Measurements from ENCODE around the gene CCDC73.
"Not testable (repeated sequence)": the region's sequence is repeated elsewhere in the genome, so short reads cannot be mapped to it uniquely, and the experiment has no call there.

Gene CCDC73

DNA sequence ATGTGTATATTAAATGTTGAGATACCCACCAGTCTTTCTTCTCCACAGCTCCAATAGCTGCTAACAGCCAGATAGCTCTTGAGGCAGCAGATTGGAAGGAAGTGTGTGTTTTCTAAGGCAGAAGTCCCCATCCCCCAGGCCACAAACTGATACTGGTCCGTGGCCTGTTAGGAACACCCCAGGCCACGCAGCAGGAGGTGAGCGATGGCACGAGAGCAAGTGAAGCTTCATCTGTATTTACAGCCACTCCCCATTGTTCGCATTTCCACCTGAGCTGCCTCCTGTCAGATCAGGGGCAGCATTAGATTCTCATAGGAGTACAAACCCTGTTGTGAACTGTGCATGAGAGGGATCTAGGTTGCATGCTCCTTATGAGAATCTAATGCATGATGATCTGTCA, 12.7 kb downstream of the CCDC73 start:
- no peaks in the 10 kb centered on the region for H3K9me3 Mint-ChIP-seq
- TF ChIP-seq, protein P1, sequence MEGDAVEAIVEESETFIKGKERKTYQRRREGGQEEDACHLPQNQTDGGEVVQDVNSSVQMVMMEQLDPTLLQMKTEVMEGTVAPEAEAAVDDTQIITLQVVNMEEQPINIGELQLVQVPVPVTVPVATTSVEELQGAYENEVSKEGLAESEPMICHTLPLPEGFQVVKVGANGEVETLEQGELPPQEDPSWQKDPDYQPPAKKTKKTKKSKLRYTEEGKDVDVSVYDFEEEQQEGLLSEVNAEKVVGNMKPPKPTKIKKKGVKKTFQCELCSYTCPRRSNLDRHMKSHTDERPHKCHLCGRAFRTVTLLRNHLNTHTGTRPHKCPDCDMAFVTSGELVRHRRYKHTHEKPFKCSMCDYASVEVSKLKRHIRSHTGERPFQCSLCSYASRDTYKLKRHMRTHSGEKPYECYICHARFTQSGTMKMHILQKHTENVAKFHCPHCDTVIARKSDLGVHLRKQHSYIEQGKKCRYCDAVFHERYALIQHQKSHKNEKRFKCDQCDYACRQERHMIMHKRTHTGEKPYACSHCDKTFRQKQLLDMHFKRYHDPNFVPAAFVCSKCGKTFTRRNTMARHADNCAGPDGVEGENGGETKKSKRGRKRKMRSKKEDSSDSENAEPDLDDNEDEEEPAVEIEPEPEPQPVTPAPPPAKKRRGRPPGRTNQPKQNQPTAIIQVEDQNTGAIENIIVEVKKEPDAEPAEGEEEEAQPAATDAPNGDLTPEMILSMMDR (IDR thresholded peaks at IDR 0.05) = no peak
- no peaks in the 10 kb centered on the region for H3K4me1 Mint-ChIP-seq
- no peak overlapping the region for H3K4me3 Mint-ChIP-seq
- H3K27ac Mint-ChIP-seq = no peak overlapping the region
- no peak for DNase-seq
- H3K36me3 Mint-ChIP-seq (ENCODE audit: low read depth) = no peaks in the 10 kb centered on the region
- H3K27me3 Mint-ChIP-seq (ENCODE audit: low read depth, poor library complexity) = no peaks in the 10 kb centered on the region

DNA sequence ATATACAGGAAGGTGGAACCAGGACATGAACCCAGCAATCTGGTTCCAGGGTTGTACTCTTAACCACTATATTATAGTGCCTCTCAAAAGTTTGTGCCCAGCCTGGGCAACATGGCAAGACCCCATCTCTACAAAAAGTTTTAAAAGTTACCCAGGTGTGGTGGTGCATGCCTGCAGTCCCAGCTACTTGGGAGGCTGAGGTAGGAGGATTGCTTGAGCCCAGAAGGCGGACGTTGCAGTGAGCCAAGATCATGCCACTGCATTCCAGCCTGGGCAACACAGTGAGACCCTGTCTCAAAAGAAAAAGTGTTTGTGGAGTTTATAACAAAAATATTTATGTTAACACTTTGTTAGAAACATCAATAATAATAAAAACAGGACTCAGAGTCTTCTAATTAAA, 13.6 kb downstream of the CCDC73 start:
- not testable (repeated sequence) for H3K4me1 Mint-ChIP-seq; H3K4me3 Mint-ChIP-seq; H3K36me3 Mint-ChIP-seq (ENCODE audit: low read depth); H3K27me3 Mint-ChIP-seq (ENCODE audit: low read depth, poor library complexity); H3K9me3 Mint-ChIP-seq; DNase-seq; H3K27ac Mint-ChIP-seq

DNA sequence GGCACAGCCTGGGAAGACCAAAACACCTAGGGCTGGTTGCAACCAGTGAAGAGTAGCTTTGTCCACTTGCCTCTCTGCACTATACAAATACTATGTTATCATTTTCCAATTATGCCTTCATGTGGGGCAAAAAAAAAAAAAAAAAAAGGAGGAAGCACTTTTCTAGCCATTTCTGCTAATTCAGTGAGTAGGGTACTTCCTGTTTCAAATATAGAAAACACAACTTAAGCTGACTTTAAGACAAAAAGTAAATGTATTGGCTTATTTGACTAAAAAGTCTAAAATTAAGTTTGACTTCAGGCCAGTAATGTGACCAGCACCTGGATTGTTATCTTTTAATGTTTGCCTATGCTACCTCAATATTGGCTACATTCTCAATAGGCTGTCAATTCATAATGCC, 15.3 kb downstream of the CCDC73 start:
- Mint-ChIP-seq H3K4me3 (no peak overlapping the region), H3K27ac (no peak overlapping the region)

DNA sequence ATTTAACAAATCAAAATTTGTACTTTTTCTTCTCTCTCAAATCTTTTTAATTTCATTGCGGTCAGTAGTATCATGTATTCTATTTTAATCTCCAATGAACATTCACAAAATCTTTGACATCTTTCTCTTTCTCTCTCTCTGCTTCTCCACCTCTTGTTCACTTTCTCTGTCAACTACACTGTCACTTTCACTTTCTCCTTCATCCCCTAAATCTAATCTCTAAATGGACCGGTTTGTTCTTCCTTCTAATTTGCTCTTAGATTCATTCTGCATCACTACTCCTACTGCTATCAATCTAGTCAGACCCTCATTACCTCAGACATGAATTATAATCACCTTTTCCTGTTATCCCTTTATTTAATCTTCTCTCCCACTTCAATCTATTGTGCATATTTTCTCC, 18.6 kb downstream of the CCDC73 start:
- no peak overlapping the region for H3K4me3 Mint-ChIP-seq
- TF ChIP-seq, protein P1 (IDR thresholded peaks at IDR 0.05) = no peak
- no peaks in the 10 kb centered on the region for H3K4me1 Mint-ChIP-seq
- no peak for DNase-seq
- no peaks in the 10 kb centered on the region for H3K27me3 Mint-ChIP-seq (ENCODE audit: low read depth, poor library complexity)
- no peak overlapping the region for H3K27ac Mint-ChIP-seq
- H3K9me3 Mint-ChIP-seq = no peaks in the 10 kb centered on the region
- no peaks in the 10 kb centered on the region for H3K36me3 Mint-ChIP-seq (ENCODE audit: low read depth)

More for the DNA sequence above, 15.3 kb downstream of the CCDC73 start:
- no peak for DNase-seq
- TF ChIP-seq, protein P1 (IDR thresholded peaks at IDR 0.05) = no peak
- H3K4me1 Mint-ChIP-seq = no peaks in the 10 kb centered on the region
- H3K9me3 Mint-ChIP-seq = no peaks in the 10 kb centered on the region
- H3K27me3 Mint-ChIP-seq (ENCODE audit: low read depth, poor library complexity) = no peaks in the 10 kb centered on the region
- no peaks in the 10 kb centered on the region for H3K36me3 Mint-ChIP-seq (ENCODE audit: low read depth)

DNA sequence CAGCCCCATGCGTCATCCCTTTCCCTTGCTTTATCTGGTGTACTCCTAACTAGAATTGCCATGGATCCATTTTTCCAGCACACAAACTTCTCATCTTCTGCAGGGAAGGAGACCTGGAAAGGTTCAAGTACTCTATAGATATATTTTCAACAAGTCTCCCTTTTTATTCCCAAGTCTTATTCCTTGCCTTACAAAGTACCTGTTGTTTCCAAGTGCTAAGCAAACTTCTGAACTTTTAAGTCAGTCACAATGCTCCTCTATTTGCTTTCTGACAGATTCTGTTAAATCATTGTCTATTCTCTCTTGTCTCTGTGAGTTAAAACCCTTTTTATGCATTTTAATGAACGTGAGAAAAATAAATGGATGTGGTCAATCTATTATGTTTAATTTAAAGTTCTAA, 20.4 kb downstream of the CCDC73 start:
- Mint-ChIP-seq H3K36me3 (ENCODE audit: low read depth) (no peaks in the 10 kb centered on the region), H3K27ac (no peak overlapping the region), H3K4me3 (no peak overlapping the region), H3K27me3 (ENCODE audit: low read depth, poor library complexity) (no peaks in the 10 kb centered on the region), H3K4me1 (no peaks in the 10 kb centered on the region), H3K9me3 (no peaks in the 10 kb centered on the region)
- TF ChIP-seq, protein P1 (IDR thresholded peaks at IDR 0.05) = no peak
- DNase-seq = no peak

DNA sequence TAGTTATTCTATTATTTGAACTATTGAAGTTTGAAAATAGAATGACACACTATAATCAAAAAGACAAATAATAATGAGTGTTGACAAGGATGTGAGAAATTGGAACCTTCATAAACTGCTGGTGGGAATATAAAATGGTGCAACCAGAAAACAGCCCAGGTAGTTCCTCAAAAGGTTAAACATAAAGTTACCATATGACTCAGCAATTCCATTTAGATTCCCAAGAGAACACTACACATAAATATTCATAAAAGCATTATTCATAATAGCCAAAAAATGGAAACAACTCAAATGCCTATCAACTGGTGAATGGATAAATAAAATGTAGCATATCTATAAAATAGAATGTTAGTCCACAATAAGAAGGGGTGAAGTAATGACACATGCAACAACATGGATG, 21.7 kb downstream of the CCDC73 start:
- TF ChIP-seq, protein P1 (IDR thresholded peaks at IDR 0.05) = no peak
- Mint-ChIP-seq H3K27me3 (ENCODE audit: low read depth, poor library complexity) (no peaks in the 10 kb centered on the region), H3K9me3 (no peaks in the 10 kb centered on the region), H3K36me3 (ENCODE audit: low read depth) (no peaks in the 10 kb centered on the region), H3K4me1 (no peaks in the 10 kb centered on the region), H3K4me3 (no peak overlapping the region), H3K27ac (no peak overlapping the region)
- DNase-seq = no peak

DNA sequence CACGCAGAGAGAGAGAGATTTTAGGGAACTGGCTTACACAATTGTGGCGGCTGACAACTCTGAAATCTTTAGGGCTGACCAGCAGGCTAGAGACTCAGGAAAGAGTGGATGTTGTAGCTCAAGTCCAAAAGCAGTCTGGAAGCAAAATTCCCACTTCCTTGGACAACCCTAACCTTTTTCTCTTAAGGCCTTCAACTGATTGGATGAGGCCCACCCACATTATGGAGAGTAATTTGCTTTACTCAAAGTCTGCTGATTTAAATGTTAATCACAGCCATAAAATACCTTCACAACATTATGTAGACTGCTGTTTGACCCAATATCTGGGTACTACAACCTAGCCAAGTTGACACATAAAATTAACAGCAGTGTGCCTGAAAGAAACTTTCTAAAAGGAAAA, 32.7 kb downstream of the CCDC73 start:
- Mint-ChIP-seq H3K27me3 (ENCODE audit: low read depth, poor library complexity) (peaks cover 17% of the 10 kb centered on the region), H3K9me3 (peaks cover 38% of the 10 kb centered on the region)
- not testable (repeated sequence) for H3K4me1 Mint-ChIP-seq; H3K4me3 Mint-ChIP-seq; H3K27ac Mint-ChIP-seq; DNase-seq; H3K36me3 Mint-ChIP-seq (ENCODE audit: low read depth)
